Measurements from ENCODE around the gene CCSER2.
"Not testable (repeated sequence)": the region's sequence is repeated elsewhere in the genome, so short reads cannot be mapped to it uniquely, and the experiment has no call there.

CCSER2 gene

GRCh38 chr10:84511709-84512285 is 183.4 kb downstream of the CCSER2 start:
- DNase-seq: no peak

- no peak for DNase-seq
These were observed 189.2 kb downstream of the CCSER2 start for GRCh38 chr10:84517554-84517953.

- DNase-seq: no peak
These were observed 190.8 kb downstream of the CCSER2 start for GRCh38 chr10:84519235-84519634.

GRCh38 chr10:84521013-84521412 is 192.6 kb downstream of the CCSER2 start:
- no peak for DNase-seq

- no peak for DNase-seq
These were observed 193.1 kb downstream of the CCSER2 start for GRCh38 chr10:84521468-84521867.

GRCh38 chr10:84522612-84523462 is 194.4 kb downstream of the CCSER2 start:
- no peak for DNase-seq

- no peak for DNase-seq
These were observed 195.1 kb downstream of the CCSER2 start for GRCh38 chr10:84523526-84523925.

- no peak for DNase-seq
These were observed 196.0 kb downstream of the CCSER2 start for GRCh38 chr10:84524435-84524834.

GRCh38 chr10:84525120-84525806 is 196.9 kb downstream of the CCSER2 start:
- no peak for DNase-seq

GRCh38 chr10:84525807-84526182 is 197.4 kb downstream of the CCSER2 start:
- not testable (repeated sequence) for DNase-seq

- DNase-seq: not testable (repeated sequence)
These were observed 199.0 kb downstream of the CCSER2 start for GRCh38 chr10:84527386-84527785.

GRCh38 chr10:84528526-84528925 is 200.1 kb downstream of the CCSER2 start:
- not testable (repeated sequence) for DNase-seq

GRCh38 chr10:84530724-84531325 is 202.4 kb downstream of the CCSER2 start:
- DNase-seq: no peak

- no peak for DNase-seq
These were observed 203.0 kb downstream of the CCSER2 start for GRCh38 chr10:84531396-84531795.

GRCh38 chr10:84534168-84534567 is 205.8 kb downstream of the CCSER2 start:
- no peak for DNase-seq

GRCh38 chr10:84537447-84537931 is 209.1 kb downstream of the CCSER2 start:
- peak in 21 of 51 donors; percentile 4 to 62 (median 27) for DNase-seq

GRCh38 chr10:84538036-84538435 is 209.6 kb downstream of the CCSER2 start:
- DNase-seq: no peak

- no peak for DNase-seq
These were observed 210.8 kb downstream of the CCSER2 start for GRCh38 chr10:84539216-84539615.

GRCh38 chr10:84540022-84540616 is 211.7 kb downstream of the CCSER2 start:
- no peak for DNase-seq

GRCh38 chr10:84540617-84541288 is 212.4 kb downstream of the CCSER2 start:
- DNase-seq: peak in 33 of 51 donors; percentile 7 to 66 (median 33)

GRCh38 chr10:84541289-84541637 is 212.9 kb downstream of the CCSER2 start:
- DNase-seq: no peak

All from hypothalamus (tissue), 51 donors.